HL-60 (cell line): Measurements from ENCODE around the gene KCNJ11.

Source experiments
- DNase-seq, 2 experiments: peaks; one replicate each; pipeline ENCODE4 v3.0.0-alpha.2; 2010 to 2020; ENCODE audit warnings: low read depth in 1 of 2, low spot score in 1 of 2
- H3K27ac ChIP-seq: fragments of 250-450 bp; sonication (Bioruptor Pico); replicated peaks from 2 replicates; pipeline ENCODE4 v1.5.1; 2020; ENCODE audit warnings: mild to moderate bottlenecking, moderate library complexity
- H3K27me3 ChIP-seq: fragments of 250-450 bp; sonication (Bioruptor Pico); 2 replicates; pipeline ENCODE4 v1.5.1; 2021; ENCODE audit warnings: mild to moderate bottlenecking, moderate library complexity; ENCODE audit not compliant: insufficient read depth, poor library complexity, severe bottlenecking
- H3K4me3 ChIP-seq: replicated peaks from 2 replicates; pipeline ENCODE4 v1.5.1; 2011; ENCODE audit warnings: mild to moderate bottlenecking, control low read depth, low read length; ENCODE audit not compliant: insufficient read depth
- GABPA ChIP-seq: IDR thresholded peaks from 2 replicates; pipeline ENCODE4 v1.6.1; 2012; ENCODE audit warnings: low read depth
- POLR2AphosphoS5 ChIP-seq: IDR thresholded peaks from 2 replicates; pipeline ENCODE4 v1.6.1; 2012; ENCODE audit warnings: low read depth
- REST ChIP-seq: IDR thresholded peaks from 2 replicates; pipeline ENCODE4 v1.6.1; 2012; ENCODE audit warnings: low read depth; ENCODE audit not compliant: insufficient replicate concordance
- SPI1 ChIP-seq: IDR thresholded peaks from 2 replicates; pipeline ENCODE4 v1.6.1; 2012; ENCODE audit warnings: low read depth, mild to moderate bottlenecking, borderline replicate concordance
- TF ChIP-seq, protein P1 (sequence below): IDR thresholded peaks from one replicate; pipeline ENCODE4 v1.5.1; 2011; ENCODE audit warnings: low read length, control low read depth, inconsistent platforms; ENCODE audit not compliant: insufficient read depth

The KCNJ11 gene

DNA sequence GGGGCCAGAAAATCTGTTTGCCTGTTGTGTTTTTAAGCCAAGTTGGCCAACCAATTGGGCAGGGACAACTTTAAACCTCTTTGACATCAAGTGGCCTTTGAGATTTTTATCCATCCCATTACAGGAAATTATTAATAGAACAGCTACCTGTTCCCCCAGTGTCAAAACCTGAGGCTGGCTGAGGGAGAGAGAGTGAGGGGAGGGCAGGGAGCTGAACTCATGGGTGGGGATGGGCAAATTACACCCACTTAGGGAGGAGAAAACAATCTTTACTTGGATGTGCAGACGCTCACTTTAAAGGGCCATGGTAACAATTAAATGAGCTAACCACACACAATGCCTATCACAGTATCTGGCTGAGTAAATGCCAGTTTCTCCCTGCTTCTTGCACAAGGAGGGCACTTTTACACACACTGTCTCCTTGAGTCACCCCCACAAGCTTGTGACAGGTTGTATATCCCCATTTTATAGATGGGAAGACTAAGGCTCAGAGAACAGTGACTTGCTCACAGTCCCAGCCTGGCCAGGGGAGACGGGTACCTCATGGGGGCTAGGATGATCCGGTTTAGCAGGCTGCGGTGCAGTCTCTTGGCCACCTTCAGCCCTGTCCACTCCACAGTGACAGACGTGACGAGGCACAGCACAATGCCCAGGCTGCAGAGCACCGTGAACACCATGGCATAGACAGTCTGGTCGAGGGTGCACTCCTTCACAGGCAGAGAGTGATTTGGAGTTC lies 17.8 kb upstream of the KCNJ11 start:
- H3K27me3 ChIP-seq: peaks cover 3% of the 10 kb centered on the region
- TF ChIP-seq POLR2AphosphoS5 (no peak), GABPA (no peak), SPI1 (no peak), REST (no peak)
- TF ChIP-seq, protein P1, sequence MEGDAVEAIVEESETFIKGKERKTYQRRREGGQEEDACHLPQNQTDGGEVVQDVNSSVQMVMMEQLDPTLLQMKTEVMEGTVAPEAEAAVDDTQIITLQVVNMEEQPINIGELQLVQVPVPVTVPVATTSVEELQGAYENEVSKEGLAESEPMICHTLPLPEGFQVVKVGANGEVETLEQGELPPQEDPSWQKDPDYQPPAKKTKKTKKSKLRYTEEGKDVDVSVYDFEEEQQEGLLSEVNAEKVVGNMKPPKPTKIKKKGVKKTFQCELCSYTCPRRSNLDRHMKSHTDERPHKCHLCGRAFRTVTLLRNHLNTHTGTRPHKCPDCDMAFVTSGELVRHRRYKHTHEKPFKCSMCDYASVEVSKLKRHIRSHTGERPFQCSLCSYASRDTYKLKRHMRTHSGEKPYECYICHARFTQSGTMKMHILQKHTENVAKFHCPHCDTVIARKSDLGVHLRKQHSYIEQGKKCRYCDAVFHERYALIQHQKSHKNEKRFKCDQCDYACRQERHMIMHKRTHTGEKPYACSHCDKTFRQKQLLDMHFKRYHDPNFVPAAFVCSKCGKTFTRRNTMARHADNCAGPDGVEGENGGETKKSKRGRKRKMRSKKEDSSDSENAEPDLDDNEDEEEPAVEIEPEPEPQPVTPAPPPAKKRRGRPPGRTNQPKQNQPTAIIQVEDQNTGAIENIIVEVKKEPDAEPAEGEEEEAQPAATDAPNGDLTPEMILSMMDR: no peak
- no peak for DNase-seq
- H3K4me3 ChIP-seq: no peak overlapping the region
- no peak overlapping the region for H3K27ac ChIP-seq

GRCh38 chr11:17405232-17406005 lies 17.0 kb upstream of the KCNJ11 start:
- no peak overlapping the region for H3K27ac ChIP-seq
- no peaks in the 10 kb centered on the region for H3K27me3 ChIP-seq
- DNase-seq: no peak
- H3K4me3 ChIP-seq: no peak overlapping the region
- TF ChIP-seq GABPA: no peak
- no peak for TF ChIP-seq POLR2AphosphoS5
- TF ChIP-seq REST: no peak
- TF ChIP-seq, protein P1: no peak
- TF ChIP-seq SPI1: no peak

DNA sequence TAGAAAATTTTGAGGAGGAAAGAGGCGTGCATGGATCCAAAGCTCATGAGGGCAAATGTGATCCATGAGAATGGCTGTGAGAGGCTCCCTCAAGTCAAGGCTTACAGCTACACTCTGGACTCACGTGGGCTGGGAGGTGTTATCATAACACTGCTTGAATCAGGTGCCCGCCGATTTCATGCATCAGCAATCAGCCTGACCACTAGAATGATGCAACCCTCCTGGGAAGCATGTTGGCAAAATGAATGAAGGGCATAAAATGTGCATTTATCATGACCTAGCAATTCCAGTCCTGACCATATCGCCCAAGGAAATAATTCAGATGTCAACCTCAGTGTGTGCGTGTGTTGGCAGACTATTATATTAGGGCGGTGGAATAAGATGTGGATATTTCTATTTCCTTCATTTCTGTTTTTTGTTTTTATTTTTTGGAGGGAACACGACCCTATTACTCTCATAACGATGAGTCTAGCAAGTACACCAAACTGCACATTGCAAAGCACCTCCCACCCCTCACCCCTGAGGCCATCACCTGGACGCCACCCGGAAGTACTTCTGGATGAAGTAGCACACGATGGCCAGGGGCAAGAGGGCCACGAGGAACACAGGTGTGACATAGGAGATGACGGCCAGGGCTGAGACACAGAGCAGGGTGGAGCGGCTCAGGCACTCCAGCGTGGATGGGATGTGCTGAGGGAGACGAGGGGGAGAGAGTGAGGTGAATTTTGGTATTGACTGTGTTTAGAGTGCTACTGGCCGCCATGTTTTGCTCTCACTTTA lies 15.7 kb upstream of the KCNJ11 start:
- no peak overlapping the region for H3K4me3 ChIP-seq
- DNase-seq: no peak
- no peaks in the 10 kb centered on the region for H3K27me3 ChIP-seq
- H3K27ac ChIP-seq: no peak overlapping the region
- TF ChIP-seq REST (no peak), SPI1 (no peak), GABPA (no peak), POLR2AphosphoS5 (no peak)
- TF ChIP-seq, protein P1: no peak
